Head of caudate nucleus (tissue), 42 donors: Measurements from ENCODE around the gene MRPL36.
A peak's percentile ranks its signal among the peaks of the same experiment; 100 is the strongest.

ENCODE experiments used
- DNase-seq, 42 donors: peaks; one replicate each; pipeline versions ENCODE4 v3.0.0 to v3.0.0-alpha.2; 2020 to 2021; ENCODE audit warnings: mixed read lengths in 7 of 42
- intact Hi-C: fragments of 100-400 bp; cut with DNase I; formaldehyde crosslinking; loops from one replicate; pipeline ENCODE4 v1.15.0; 2022

The MRPL36 gene

DNA sequence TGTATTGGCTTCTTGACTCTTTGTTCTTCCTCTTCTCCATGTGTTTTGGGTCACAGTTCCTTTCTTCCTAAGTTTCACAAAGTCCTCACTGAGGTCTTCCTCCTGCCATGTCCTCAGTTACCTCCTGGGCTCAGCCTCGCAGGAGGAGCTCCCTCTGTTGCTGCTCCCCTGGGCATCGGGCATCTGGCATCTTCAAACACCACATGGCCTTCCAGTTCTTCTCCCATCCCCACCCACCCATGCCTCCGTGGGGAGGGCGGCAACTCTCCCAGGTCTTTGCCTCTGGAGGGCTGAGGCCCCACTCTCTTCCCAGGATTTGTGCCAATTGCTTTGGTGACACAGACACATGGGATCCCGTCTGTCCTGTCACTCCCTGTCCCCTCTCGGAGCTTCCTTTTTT lies 22.8 kb downstream of the MRPL36 start:
- DNase-seq: no peak
- intact Hi-C loops: no loop called here

- intact Hi-C loops: no loop called here
- DNase-seq: no peak
These were observed 27.0 kb downstream of the MRPL36 start for GRCh38 chr5:1772634-1773033.

GRCh38 chr5:1771149-1772065 lies 28.2 kb downstream of the MRPL36 start:
- intact Hi-C loops: no loop called here
- DNase-seq: no peak

DNA sequence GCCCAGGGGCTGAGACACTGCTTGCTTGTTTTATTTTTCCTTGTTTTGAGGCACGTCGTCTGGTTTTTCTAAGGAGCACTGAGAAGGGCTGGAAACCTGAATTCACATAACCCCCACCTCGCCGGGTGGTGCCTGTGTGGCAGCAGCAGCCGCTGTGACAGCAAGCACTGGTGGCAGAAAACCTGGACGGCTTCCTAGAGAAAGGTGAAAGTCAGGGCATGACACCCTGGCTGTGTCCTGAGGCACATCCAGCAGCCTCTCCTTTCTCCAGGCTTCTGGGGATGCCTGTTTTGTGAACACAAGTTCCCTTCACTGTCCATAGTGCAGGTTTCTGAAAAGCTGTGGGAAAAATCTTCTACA lies 29.2 kb downstream of the MRPL36 start:
- intact Hi-C loops: no loop called here
- no peak for DNase-seq

GRCh38 chr5:1769752-1770442 lies 29.7 kb downstream of the MRPL36 start:
- DNase-seq: no peak
- intact Hi-C loops: no loop called here

- intact Hi-C loops: no loop called here
- DNase-seq: no peak
These were observed 30.5 kb downstream of the MRPL36 start for GRCh38 chr5:1769017-1769640.

- no peak for DNase-seq
- intact Hi-C loops: no loop called here
These were observed 31.2 kb downstream of the MRPL36 start for GRCh38 chr5:1768283-1769000.

- intact Hi-C loops: no loop called here
- DNase-seq: no peak
These were observed 31.9 kb downstream of the MRPL36 start for GRCh38 chr5:1767524-1768282.

DNA sequence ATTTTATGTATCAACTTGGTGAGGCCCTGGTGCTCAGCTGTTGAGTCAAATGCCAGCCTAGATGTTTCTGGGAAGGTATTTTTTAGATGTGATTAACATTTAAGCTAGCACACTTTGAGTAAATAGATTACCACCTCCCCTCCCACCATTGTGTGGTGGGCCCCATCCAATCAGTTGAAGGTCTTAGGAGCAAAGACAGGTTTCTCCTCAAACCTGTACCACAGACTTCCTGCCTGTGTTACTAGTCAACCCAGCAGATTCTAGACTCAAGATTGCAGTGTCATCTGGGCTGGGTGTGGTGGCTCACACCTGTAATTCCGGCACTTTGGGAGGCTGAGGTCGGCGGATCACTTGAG lies 33.8 kb downstream of the MRPL36 start:
- no peak for DNase-seq
- intact Hi-C loops: no loop called here

DNA sequence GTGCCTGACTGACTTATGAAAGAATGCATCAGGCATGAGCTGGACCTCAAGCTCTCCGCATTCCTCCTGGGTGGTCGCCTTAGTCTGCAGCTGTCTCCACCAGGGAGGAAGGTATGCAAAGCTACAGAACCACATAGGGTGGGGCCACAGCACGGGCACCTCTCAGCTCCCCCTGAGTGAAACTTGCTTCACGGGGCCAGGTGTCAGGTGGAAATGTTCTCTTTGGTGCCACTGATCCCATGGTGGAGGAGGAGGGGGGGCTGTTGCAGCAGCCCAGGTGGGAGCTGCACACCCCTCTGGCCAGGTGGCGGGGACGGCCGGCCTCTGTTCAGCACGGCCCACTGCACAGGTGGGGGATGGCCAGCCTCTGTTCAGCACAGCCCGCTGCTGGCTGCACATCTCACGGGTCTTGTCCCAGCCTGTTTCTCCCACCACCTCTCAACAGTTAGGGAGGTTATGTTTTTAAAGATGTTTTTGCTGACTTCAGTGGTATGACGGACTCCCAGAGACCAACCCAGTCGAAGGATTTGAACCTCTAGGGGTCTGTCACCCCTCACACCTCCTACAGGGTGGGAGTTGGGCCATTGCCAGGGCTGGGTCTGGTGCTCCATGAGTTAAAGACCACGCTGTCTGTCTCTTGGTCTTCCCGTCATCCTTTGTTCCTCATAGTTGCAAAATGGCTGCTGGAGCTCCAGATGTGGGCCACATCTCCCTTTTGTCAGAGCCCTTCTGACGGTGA lies 34.3 kb downstream of the MRPL36 start:
- DNase-seq: peak in 1 of 42 donors; percentile 4

DNA sequence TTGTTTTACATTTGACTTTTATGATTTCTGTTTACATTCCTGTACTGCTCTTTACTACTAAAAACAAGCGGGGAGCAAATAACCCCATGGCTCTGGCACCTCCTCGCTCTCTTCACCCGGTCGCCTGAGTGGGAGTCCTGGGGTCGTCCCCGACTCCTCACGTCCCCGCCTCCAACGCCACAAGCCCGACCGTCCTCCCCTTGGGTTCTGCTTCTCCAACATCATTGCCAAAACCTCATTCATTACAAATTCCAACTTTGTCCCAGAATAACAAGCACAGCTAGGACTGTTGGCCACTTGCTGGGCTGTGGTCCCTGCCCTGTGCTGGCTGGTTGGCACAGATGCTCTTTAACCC lies 35.1 kb downstream of the MRPL36 start:
- peak in 2 of 42 donors; percentile 3 to 25 for DNase-seq
- intact Hi-C loops: no loop called here

More for the DNA sequence above, 34.3 kb downstream of the MRPL36 start:
- intact Hi-C loops: no loop called here

DNA sequence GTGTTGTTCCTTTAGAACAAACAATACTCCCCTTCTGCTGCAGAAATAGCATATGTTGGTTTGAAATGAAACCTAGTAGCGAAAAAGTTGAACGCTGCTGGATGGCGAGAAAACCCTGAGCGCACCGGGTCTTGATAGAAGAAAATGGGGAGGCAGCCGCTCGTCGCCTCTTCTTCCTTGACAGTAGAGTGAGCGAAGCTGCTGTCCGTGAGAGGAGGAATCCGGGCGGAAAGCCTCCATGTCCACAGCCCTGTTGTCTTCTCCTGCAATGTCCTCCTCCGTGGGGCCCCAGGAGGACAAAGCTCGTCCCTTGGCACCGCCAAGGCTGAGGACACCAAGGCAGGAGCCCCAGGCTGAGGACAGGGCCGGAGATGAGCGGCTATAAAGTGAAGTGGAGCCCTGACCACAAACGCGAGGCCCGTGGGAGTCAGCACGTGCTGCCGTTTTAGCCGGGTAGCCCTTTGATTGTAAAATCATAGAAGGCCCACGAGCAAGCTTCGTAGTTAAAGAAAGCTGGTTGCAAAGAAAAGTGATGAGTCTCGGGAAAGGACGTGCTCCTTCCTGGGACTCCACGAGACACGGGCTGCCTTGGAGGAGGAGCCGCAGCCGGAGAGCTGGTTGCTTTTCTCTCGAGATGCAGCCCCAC lies 35.6 kb downstream of the MRPL36 start:
- DNase-seq: peak in 9 of 42 donors; percentile 2 to 36 (median 5)
- intact Hi-C loops: no loop called here

DNA sequence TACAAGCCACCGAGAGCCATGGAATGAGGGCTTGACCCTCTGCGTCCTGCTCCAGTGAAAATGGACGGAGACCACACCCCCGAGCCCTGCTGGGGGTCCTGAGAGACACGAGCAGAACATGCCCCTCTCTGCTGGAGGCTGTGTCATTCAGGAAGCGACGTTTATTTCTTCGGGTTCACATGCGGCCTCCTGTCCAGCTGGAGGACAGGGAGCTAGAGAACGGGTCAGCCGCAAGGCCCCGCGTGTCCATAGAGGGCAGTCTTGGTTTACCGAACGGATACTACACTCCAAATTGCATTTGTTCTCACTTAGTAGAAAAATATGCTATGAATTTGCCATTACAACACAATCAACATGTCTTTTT lies 36.1 kb downstream of the MRPL36 start:
- peak in 17 of 42 donors; percentile 2 to 52 (median 25) for DNase-seq
- intact Hi-C loops: no loop called here

- DNase-seq: peak in 7 of 42 donors; percentile 4 to 16 (median 9)
- intact Hi-C loops: no loop called here
These were observed 36.6 kb downstream of the MRPL36 start for GRCh38 chr5:1762883-1763547.

- intact Hi-C loops: no loop called here
These were observed 37.3 kb downstream of the MRPL36 start for GRCh38 chr5:1762121-1762882.

GRCh38 chr5:1761453-1761755 lies 38.2 kb downstream of the MRPL36 start:
- intact Hi-C loops: no loop called here
- peak in 9 of 42 donors; percentile 6 to 29 (median 10) for DNase-seq

More at GRCh38 chr5:1762121-1762882, 37.3 kb downstream of the MRPL36 start:
- DNase-seq: peak in 11 of 42 donors; percentile 3 to 22 (median 6)
